NCI-H446 treated with DMSO at 0.1 percent for 48 hours (cell line): ENCODE data around the gene PHF1.
"Not testable (repeated sequence)": the region's sequence is repeated elsewhere in the genome, so short reads cannot be mapped to it uniquely, and the experiment has no call there.

Experiments used
- DNase-seq: peaks from one replicate; lab custom pipeline; 2025; lab: John Stamatoyannopoulos, UW

Gene PHF1

GRCh38 chr6:33410711-33411631, at the start of gene PHF1:
Gene PHF1 (plus strand): TSS chr6:33411014. CDS start chr6:33412264, 1,250 bp downstream.
- DNase-seq = no peak

DNA sequence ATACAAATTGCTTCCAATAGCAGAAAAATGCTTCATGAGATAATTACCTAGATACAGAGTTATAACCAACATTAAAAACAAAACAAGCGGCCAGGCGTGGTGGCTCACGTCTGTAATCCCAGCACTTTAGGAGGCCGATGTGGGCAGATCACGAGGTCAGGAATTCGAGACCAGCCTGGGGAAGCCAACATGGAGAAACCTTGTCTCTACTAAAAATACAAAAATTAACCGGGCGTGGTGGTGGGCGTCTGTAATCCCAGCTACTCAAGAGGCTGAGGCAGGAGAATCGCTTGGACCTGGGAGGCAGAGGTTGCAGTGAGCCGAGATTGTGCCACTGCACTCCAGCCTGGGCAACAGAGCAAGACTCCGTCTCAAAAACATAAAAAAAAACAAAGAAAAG, 47.3 kb upstream of the PHF1 start:
- DNase-seq = not testable (repeated sequence)

DNA sequence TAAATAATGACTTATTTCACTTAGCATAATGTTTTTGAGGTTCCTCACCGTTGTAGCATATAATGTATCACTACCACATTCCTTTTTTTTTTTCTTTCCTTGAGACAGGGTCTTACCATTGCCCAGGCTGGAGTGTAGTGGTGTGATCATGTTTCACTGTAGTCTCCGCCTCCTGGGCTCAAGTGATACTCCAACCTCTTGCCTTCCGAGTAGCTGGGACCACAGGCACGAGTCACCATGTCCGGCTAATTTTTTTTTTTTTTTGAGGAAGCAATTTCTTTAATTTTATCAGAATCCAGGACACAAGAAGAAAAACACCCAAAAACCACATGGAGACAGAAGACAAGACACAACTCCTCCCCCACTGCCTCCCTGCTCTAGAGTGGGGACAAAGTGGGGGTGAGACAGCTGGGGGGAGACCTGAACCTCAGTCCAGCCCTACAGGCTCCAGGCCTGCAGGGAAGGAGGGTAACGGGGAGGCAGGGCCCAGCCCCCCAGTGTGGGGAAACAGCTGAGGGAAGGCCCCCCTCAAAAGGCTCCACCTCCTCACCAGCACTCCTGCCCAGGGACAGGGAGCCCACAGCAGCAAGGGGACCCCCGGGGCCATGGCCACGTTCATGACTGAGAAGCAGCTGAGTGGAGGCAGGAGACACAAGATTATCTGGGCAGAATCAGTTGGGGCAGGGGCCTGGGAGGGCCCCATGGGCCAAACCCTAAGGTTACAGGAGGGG, 46.2 kb upstream of the PHF1 start:
- DNase-seq = not testable (repeated sequence)

DNA sequence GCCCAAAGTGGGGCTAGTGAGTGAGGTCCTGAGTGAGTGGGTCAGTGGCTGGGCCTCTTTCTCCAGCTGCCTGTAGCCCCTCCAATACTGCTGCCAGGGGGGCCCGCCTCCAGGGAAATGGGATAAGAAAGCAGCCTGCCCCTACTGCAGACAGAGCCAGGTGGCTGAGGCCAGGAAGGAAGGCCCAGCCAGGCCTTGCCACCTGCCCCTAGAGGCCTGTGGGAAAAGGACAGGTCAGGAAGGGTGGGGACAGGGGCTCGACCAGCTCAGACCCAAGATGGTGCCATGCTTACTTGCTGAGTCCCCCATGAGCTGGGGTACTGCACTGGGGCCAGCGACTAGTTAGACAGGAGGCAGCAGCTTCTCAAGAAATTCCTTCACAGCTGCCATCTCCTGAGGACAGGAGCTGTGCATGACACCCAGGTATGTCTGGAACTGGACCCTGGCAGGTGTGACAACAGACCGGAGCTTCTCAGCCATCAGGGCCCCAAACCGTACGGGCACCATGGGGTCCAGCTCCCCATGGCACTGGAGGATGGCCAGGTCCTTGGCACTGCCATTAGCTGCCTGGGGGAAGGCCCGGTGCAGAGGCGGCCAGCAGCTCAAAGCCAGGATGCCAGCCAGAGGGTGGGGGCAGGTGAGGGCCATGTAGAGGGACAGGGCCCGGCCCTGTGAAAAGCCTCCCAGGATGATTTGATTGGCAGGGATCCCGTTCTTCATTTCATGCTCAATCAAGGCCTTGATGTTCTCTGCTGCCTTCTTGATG, 45.4 kb upstream of the PHF1 start:
- DNase-seq = not testable (repeated sequence)

GRCh38 chr6:33367009-33367714, 43.7 kb upstream of the PHF1 start:
- no peak for DNase-seq

GRCh38 chr6:33367715-33368025, 43.1 kb upstream of the PHF1 start:
- DNase-seq = not testable (repeated sequence)

DNA sequence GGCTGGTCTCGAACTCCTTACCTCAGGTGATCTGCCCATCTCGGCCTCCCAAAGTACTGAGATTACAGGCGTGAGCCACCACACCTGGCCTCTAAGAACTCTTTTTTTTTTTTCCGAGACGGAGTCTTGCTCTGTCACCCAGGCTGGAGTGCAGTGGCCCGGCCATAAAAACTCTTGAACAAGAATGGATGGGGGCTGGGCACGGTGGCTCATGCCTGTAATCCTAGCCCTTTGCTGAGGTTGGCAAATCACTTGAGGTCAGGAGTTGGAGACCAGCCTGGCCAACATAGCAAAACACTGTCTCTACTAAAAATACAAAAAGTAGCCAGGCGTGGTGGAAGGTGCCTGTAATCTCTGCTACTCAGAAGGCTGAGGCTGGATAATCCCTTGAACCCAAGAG, 38.9 kb upstream of the PHF1 start:
- DNase-seq = not testable (repeated sequence)

GRCh38 chr6:33372526-33373123, 38.2 kb upstream of the PHF1 start:
- DNase-seq = no peak

DNA sequence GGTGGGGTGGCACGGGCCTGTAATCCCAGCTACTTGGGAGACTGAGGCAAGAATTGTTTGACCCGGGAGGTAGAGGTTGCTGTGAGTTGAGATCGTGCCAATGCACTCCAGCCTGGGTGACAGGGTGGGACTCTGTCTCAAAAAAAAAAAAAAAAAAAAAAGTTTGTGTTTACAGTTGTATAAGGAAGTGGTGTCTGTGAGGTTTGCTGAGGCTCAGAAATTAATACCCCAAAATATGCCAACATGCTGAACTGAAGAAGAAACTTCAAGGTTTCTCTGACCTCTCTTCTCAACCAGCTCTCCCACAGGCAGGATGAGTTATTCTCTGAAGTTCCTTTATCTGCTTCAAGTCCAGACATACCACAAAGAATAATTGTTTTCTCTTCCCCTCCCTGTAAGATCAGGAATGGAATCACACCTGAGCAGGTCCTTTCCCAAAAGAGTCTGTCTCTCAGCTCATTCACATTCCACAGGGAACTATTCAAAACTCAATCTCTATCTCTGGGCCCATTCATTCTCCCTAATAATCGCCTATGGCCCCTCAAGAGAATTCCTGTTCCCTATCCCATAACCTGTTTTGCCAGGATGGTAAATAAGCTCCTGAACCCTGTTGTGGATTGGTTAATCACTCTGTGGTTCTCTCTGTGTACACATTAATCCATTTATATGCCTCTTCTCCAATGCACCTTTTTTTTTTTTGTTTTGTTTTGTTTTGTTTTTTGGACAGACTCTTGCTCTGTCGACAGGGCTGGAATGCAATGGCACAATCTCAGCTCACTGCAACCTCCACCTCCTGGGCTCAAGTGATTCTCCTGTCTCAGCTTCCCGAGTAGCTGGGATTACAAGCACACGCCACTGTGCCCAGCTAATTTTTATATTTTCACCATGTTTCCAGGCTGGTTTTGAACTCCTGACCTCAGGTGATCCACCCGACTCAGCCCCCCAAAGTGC, 36.6 kb upstream of the PHF1 start:
- DNase-seq = no peak

DNA sequence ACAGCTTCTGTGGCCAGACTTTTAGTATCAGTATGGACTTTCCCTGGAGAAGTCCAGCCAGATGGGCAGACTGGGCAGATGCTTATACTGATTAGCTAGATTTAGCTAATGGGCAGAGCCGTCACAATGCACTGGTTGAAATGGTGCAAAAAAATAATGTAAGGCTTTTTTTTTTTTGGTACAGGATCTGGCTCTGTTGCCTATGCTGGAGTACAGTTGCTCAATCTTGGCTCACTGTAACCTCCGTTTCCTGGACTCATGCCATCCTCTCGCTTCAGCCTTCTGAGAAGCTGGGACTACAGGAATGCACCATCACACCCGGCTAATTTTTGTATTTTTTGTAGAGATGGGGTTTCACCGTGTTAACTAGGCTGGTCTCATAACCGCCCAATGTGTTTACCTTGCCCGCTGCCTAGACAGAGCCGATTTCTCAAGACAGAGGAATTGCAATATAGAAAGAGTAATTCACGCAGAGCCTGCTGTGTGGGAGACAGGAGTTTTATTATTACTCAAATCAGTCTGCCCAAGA, 35.6 kb upstream of the PHF1 start:
- DNase-seq = peak; percentile 16

DNA sequence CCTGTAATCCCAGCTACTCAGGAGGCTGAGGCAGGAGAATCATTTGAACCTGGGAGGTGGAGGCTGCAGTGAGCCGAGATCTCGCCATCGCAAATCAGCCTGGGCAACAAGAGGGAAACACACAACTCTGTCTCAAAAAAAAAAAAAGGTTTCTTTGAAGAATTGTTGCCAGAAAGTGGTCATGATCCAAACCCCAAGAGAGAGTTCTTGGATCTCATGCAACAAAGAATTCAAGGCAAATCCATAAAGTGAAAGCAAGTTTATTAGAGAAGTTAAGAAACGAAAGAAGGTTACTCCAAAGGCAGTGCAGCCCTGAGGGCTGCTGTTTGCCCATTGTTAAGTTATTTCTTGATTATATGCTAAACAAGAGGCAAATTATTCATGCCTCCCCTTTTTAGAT, 33.6 kb upstream of the PHF1 start:
- DNase-seq = no peak

GRCh38 chr6:33379184-33379583, 31.6 kb upstream of the PHF1 start:
- not testable (repeated sequence) for DNase-seq

- no peak for DNase-seq
Observed at GRCh38 chr6:33380272-33380981, 30.4 kb upstream of the PHF1 start.

GRCh38 chr6:33383427-33384185, 27.2 kb upstream of the PHF1 start:
- DNase-seq = no peak

DNA sequence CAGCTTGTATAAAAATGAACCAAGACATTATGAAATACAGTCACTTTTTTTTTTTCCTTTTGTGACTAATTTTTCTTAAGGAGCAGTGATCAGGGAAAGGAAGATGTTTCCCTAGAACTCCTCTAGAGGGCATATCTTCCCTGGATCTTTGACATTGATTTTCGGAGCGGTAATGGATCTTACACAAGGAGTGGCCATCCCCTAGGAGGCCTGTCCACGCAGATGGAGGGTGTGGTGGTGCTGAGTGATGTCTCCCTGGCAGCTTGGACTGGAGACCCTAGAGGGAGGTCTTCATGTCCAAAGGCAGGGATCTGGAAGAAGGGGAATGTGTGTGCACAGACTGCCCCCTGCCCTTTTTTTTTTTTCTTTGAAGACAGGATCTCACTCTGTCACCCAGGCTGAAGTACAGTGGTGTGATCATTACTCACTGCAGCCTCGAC, 26.2 kb upstream of the PHF1 start:
- DNase-seq = no peak

DNA sequence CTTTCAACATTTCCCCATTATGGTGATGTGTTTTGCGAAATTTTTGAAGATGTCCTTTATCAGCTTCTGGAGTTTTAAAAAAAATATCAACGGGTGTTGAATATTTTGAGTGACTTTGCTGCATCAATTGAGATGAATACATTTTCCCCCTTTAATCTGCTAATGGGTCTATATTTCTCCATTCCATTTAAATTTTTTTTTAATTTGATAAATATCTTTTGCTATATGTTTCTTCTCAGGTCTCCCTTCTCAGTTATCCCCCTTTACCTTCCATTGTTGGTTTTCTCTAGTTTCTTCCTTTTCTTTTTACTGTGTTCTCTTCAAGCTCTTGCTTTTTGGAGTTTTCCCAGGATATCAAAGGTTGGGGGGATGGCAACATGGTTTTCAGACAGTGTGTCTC, 20.6 kb upstream of the PHF1 start:
- DNase-seq = no peak

DNA sequence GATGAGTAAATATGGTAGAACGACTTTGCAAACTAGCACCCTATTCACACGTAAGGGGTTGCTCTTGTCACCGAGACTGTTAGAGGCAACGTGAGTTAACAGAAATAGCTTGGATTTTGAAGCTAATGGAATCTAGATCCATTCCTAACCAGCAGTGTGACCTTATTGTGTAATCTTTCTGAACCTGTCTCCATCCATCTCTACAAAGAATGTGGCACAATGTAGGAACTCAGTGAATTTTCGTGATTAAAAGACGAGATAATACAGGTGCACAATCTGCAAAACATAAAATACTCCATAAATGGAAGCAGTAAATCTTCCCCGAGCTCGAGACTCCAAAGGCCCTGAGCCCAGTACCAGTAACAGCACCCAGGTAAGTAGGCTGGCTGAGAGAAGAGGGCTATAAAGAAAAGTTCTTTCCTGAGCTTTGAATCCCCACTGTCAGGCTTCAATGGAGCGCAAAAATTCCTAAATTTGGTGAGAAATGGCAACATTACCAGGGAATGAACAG, 20.0 kb upstream of the PHF1 start:
- no peak for DNase-seq

DNA sequence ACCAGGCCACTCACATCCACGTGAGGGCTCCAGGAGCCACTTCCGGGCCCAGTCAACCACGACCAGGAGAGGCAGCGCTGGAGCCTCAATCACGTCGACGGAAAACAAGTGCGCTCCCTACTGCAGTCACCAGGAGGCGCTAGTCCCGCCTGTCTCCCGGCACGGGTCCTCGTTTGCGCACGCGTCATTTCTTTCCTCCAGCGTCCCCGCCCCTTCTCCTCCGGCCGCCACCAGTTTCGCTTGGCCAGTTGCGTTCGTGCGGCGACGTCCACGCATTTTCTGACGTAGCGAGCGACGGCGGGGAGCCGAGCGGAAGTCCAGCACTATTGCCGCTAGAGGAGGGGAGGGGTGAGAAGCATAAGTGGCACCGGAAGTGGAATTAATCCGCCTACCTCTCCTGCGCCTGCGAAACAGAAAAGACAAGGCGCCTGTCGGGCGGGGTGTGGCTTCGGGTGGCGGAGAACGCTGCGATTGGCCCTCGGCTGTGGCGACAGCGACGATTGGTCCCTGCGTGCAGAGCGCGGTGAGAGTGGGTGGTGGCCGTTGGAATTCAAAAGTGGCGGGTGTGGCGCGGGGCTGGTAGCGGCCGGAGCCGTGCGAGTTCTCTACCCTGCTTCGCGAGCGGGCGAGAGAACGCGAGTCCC, 19.4 kb upstream of the PHF1 start, which contains the start of gene KIFC1:
TSS of gene KIFC1 (plus strand) at position 546 of the 644 bp plus-strand sequence. CDS start 163 bp downstream, outside the sequence.
- peak; percentile 99 for DNase-seq
